Suprapubic skin (tissue), 4 donors: ENCODE data around the gene PDE6B. TPM values are rescaled to one million over a fixed set of nuclear protein-coding genes. Genes with fewer than 3 reads are reported as not detected.
A peak's percentile ranks its signal among the peaks of the same experiment; 100 is the strongest.

Experiments used
- DNase-seq, 2 donors: peaks; one replicate each; pipeline ENCODE4 v3.0.0-alpha.2; 2019; ENCODE audit warnings: low spot score in 2 of 2
- H3K27ac ChIP-seq: fragments of 200-600 bp; sonication (generic); one replicate; pipeline ENCODE4 v1.5.1; 2019
- H3K27me3 ChIP-seq: fragments of 200-600 bp; sonication (generic); one replicate; pipeline ENCODE4 v1.5.1; 2019
- H3K36me3 ChIP-seq: fragments of 200-600 bp; sonication (generic); one replicate; pipeline ENCODE4 v1.5.1; 2019
- H3K4me1 ChIP-seq: fragments of 200-600 bp; sonication (generic); one replicate; pipeline ENCODE4 v1.5.1; 2019
- H3K4me3 ChIP-seq: fragments of 200-600 bp; sonication (generic); one replicate; pipeline ENCODE4 v1.5.1; 2019; ENCODE audit warnings: mild to moderate bottlenecking
- H3K9me3 ChIP-seq: fragments of 200-600 bp; sonication (generic); one replicate; pipeline ENCODE4 v1.5.1; 2019
- CTCF ChIP-seq, 2 donors: fragments of 200-600 bp in 1 of 2; fragments of 450-650 bp in 1 of 2; sonication (generic) in 1 of 2; IDR thresholded peaks; one replicate each; pipeline ENCODE4 v1.5.1; 2016 to 2019; ENCODE audit warnings: antibody characterized with exemption in 2 of 2, mild to moderate bottlenecking in 1 of 2, moderate library complexity in 1 of 2
- EP300 ChIP-seq: sonication (generic); formaldehyde crosslinking; IDR thresholded peaks from one replicate; pipeline ENCODE4 v1.6.1; 2017; ENCODE audit warnings: antibody characterized with exemption
- POLR2A ChIP-seq, 2 donors: fragments of 450-650 bp; IDR thresholded peaks; one replicate each; pipeline ENCODE4 v1.6.1; 2017; ENCODE audit warnings: antibody characterized with exemption in 2 of 2, mild to moderate bottlenecking in 2 of 2, moderate library complexity in 2 of 2
- POLR2AphosphoS5 ChIP-seq, 3 donors: sonication (generic); formaldehyde crosslinking; IDR thresholded peaks; one replicate each; pipeline ENCODE4 v1.6.1; 2017; ENCODE audit warnings: antibody characterized with exemption in 3 of 3
- WGBS: methylation state at CpG from one replicate; pipeline ENCODE4 v1.1.5; 2018; 5-methylcytosine and 5-hydroxymethylcytosine counted together
- total RNA-seq, 4 donors: library from RNA; depleted of rRNA; stranded (reverse); fragments of >200 nt; gene quantifications; one replicate each; pipeline ENCODE4 v1.1.0, GENCODE V29; 2016

The PDE6B gene
- total RNA-seq, 4 donors from 2014 or later: 0.95 to 9.5 TPM; not detected in 2

- H3K27me3 ChIP-seq: peaks cover 19% of the 10 kb centered on the region
- no peaks in the 10 kb centered on the region for H3K9me3 ChIP-seq
- H3K4me1 ChIP-seq: no peaks in the 10 kb centered on the region
- TF ChIP-seq POLR2AphosphoS5 (IDR thresholded peaks at IDR 0.05) (no peak), EP300 (no peak)
- no peak overlapping the region for H3K27ac ChIP-seq
- WGBS: 70% methylated on average over 5 of the region's 5 CpGs
- H3K36me3 ChIP-seq: no peaks in the 10 kb centered on the region
- H3K4me3 ChIP-seq: no peak overlapping the region
- DNase-seq: no peak
Measured at GRCh38 chr4:592825-593520, 32.4 kb upstream of the PDE6B start.

GRCh38 chr4:598925-599324 lies 26.4 kb upstream of the PDE6B start:
- peaks cover 13% of the 10 kb centered on the region for H3K27me3 ChIP-seq
- no peaks in the 10 kb centered on the region for H3K4me1 ChIP-seq
- H3K36me3 ChIP-seq: no peaks in the 10 kb centered on the region
- DNase-seq: no peak
- no peaks in the 10 kb centered on the region for H3K9me3 ChIP-seq
- no peak for TF ChIP-seq EP300
- no peak overlapping the region for H3K4me3 ChIP-seq
- no peak overlapping the region for H3K27ac ChIP-seq
- 75% methylated on average over 3 of the region's 3 CpGs for WGBS

- Histone ChIP-seq H3K4me3 (no peak overlapping the region), H3K36me3 (no peaks in the 10 kb centered on the region), H3K9me3 (no peaks in the 10 kb centered on the region), H3K27ac (no peak overlapping the region), H3K27me3 (peaks cover 11% of the 10 kb centered on the region), H3K4me1 (no peaks in the 10 kb centered on the region)
- WGBS: 83% methylated on average over 3 of the region's 6 CpGs
- no peak for DNase-seq
- TF ChIP-seq POLR2AphosphoS5 (IDR thresholded peaks at IDR 0.05) (no peak), CTCF (IDR thresholded peaks at IDR 0.05) (no peak), POLR2A (IDR thresholded peaks at IDR 0.05) (no peak), EP300 (no peak)
Measured at GRCh38 chr4:600166-600565, 25.2 kb upstream of the PDE6B start.

GRCh38 chr4:600850-601515 lies 24.4 kb upstream of the PDE6B start:
- H3K4me3 ChIP-seq: no peak overlapping the region
- no peak for DNase-seq
- TF ChIP-seq EP300 (no peak), CTCF (IDR thresholded peaks at IDR 0.05) (no peak), POLR2A (IDR thresholded peaks at IDR 0.05) (no peak), POLR2AphosphoS5 (IDR thresholded peaks at IDR 0.05) (no peak)
- H3K36me3 ChIP-seq: no peaks in the 10 kb centered on the region
- H3K4me1 ChIP-seq: no peaks in the 10 kb centered on the region
- H3K9me3 ChIP-seq: no peaks in the 10 kb centered on the region
- WGBS: 71% methylated on average over 11 of the region's 11 CpGs
- no peak overlapping the region for H3K27ac ChIP-seq
- peaks cover 11% of the 10 kb centered on the region for H3K27me3 ChIP-seq

GRCh38 chr4:601612-602558 lies 23.5 kb upstream of the PDE6B start:
- no peak for DNase-seq
- no peaks in the 10 kb centered on the region for H3K36me3 ChIP-seq
- peaks cover 15% of the 10 kb centered on the region for H3K27me3 ChIP-seq
- no peak overlapping the region for H3K27ac ChIP-seq
- H3K4me3 ChIP-seq: no peak overlapping the region
- 87% methylated on average over 24 of the region's 24 CpGs for WGBS
- H3K9me3 ChIP-seq: no peaks in the 10 kb centered on the region
- H3K4me1 ChIP-seq: no peaks in the 10 kb centered on the region
- TF ChIP-seq POLR2A (IDR thresholded peaks at IDR 0.05): no peak
- TF ChIP-seq CTCF (IDR thresholded peaks at IDR 0.05): no peak
- TF ChIP-seq POLR2AphosphoS5 (IDR thresholded peaks at IDR 0.05): no peak
- no peak for TF ChIP-seq EP300

- DNase-seq: no peak
- peaks cover 19% of the 10 kb centered on the region for H3K27me3 ChIP-seq
- TF ChIP-seq CTCF (IDR thresholded peaks at IDR 0.05) (peak; percentile 44 to 67), POLR2AphosphoS5 (IDR thresholded peaks at IDR 0.05) (no peak)
- 23% methylated on average over 5 of the region's 8 CpGs for WGBS
- no peak overlapping the region for H3K4me3 ChIP-seq
- H3K4me1 ChIP-seq: no peaks in the 10 kb centered on the region
- no peak overlapping the region for H3K27ac ChIP-seq
- no peaks in the 10 kb centered on the region for H3K9me3 ChIP-seq
- H3K36me3 ChIP-seq: no peaks in the 10 kb centered on the region
Measured at GRCh38 chr4:602559-602942, 22.8 kb upstream of the PDE6B start.
